PC-3 (cell line): ENCODE results near the gene KCTD6.

Experiments
- EZH2 ChIP-seq: fragments of 300-600 bp; sonication (generic); IDR thresholded peaks from one replicate; pipeline ENCODE4 v1.6.1; 2017; ENCODE audit warnings: antibody characterized with exemption, mild to moderate bottlenecking, low read length; ENCODE audit not compliant: unreplicated experiment
- TF ChIP-seq, protein P1 (sequence below): fragments of 300-600 bp; sonication (generic); conservative IDR thresholded peaks from 2 replicates; pipeline ENCODE4 v1.5.1; 2017; ENCODE audit warnings: antibody characterized with exemption, low read depth, mild to moderate bottlenecking, low read length

DNA sequence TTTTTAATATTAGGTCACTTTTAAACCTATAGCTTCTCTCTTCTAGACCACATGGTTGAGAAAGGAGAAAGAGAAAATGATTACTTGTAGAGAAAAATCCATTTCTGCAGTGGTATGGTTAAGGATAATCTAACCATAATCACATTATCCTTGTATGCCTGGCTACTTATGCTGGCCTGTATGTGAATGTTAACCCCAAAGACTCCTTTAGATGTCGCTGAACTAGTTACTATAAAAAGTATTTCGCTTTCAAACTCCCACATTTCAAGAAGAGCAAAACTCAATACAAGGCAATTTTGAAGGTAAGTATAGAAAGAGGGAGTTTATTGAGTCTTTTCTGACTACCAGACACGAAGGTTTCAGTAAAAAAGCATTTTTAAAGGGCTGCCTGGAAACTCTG lies 2.2 kb downstream of the KCTD6 start:
- TF ChIP-seq EZH2: no peak
- TF ChIP-seq, protein P1, sequence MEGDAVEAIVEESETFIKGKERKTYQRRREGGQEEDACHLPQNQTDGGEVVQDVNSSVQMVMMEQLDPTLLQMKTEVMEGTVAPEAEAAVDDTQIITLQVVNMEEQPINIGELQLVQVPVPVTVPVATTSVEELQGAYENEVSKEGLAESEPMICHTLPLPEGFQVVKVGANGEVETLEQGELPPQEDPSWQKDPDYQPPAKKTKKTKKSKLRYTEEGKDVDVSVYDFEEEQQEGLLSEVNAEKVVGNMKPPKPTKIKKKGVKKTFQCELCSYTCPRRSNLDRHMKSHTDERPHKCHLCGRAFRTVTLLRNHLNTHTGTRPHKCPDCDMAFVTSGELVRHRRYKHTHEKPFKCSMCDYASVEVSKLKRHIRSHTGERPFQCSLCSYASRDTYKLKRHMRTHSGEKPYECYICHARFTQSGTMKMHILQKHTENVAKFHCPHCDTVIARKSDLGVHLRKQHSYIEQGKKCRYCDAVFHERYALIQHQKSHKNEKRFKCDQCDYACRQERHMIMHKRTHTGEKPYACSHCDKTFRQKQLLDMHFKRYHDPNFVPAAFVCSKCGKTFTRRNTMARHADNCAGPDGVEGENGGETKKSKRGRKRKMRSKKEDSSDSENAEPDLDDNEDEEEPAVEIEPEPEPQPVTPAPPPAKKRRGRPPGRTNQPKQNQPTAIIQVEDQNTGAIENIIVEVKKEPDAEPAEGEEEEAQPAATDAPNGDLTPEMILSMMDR: no peak
